Natural killer cell (primary cell): ENCODE measurements around the gene HDAC4. TPM values are rescaled to one million over a fixed set of nuclear protein-coding genes. Genes with fewer than 3 reads are reported as not detected.

Experiments
- ATAC-seq, 3 donors: fragments of 150-1000 bp in 2 of 3; fragments of 200-7000 bp in 1 of 3; cut with Tn5 transposase; 1 replicate in 1 of 3; 2 replicates in 2 of 3; pipeline ENCODE4 v1.10.0; 2021; ENCODE audit warnings: mild to moderate bottlenecking in 2 of 3, moderate library complexity in 2 of 3
- DNase-seq, 2 donors: peaks; one replicate each; pipeline versions ENCODE4 v3.0.0 to v3.0.0-alpha.2; 2013 to 2021; ENCODE audit warnings: mixed read lengths in 1 of 2
- H3K27ac ChIP-seq: one replicate; pipeline ENCODE4 v1.5.1; 2013; ENCODE audit warnings: mild to moderate bottlenecking, low read length
- H3K27me3 ChIP-seq: one replicate; pipeline ENCODE4 v1.6.1; 2013; ENCODE audit warnings: low read length; ENCODE audit not compliant: control insufficient read depth, insufficient read depth
- H3K36me3 ChIP-seq: one replicate; pipeline ENCODE4 v1.6.1; 2013; ENCODE audit warnings: low read length; ENCODE audit not compliant: control insufficient read depth, insufficient read depth
- H3K4me1 ChIP-seq: one replicate; pipeline ENCODE4 v1.6.1; 2013; ENCODE audit warnings: low read length; ENCODE audit not compliant: control insufficient read depth, insufficient read depth
- H3K4me3 ChIP-seq: one replicate; pipeline ENCODE4 v1.5.1; 2013; ENCODE audit warnings: low read length
- H3K9me3 ChIP-seq: one replicate; pipeline ENCODE4 v1.6.1; 2013; ENCODE audit warnings: low read length; ENCODE audit not compliant: control insufficient read depth, insufficient read depth
- H3K27ac Mint-ChIP-seq, 2 donors: one replicate each; pipeline ENCODE4 v1.8.0; 2022; ENCODE audit warnings: mild to moderate bottlenecking in 2 of 2, mixed read lengths in 2 of 2, moderate library complexity in 1 of 2
- H3K27me3 Mint-ChIP-seq, 2 donors: one replicate each; pipeline ENCODE4 v1.8.0; 2022; ENCODE audit warnings: low read depth in 2 of 2, mixed read lengths in 2 of 2
- H3K36me3 Mint-ChIP-seq: one replicate; pipeline ENCODE4 v1.8.0; 2022; ENCODE audit warnings: mixed read lengths
- H3K4me1 Mint-ChIP-seq, 2 donors: one replicate each; pipeline ENCODE4 v1.8.0; 2022; ENCODE audit warnings: mixed read lengths in 2 of 2
- H3K4me3 Mint-ChIP-seq: one replicate; pipeline ENCODE4 v1.8.0; 2022; ENCODE audit warnings: mild to moderate bottlenecking, moderate library complexity, mixed read lengths
- H3K9me3 Mint-ChIP-seq, 2 donors: one replicate each; pipeline ENCODE4 v1.8.0; 2022; ENCODE audit warnings: mixed read lengths in 2 of 2
- CTCF ChIP-seq: fragments of 200-600 bp; IDR thresholded peaks from one replicate; pipeline ENCODE4 v1.8.0; 2022; ENCODE audit warnings: antibody characterized with exemption
- WGBS: methylation state at CpG from one replicate; pipeline ENCODE4 v1.1.7; 2013; ENCODE audit warnings: missing lambda C conversion rate; ENCODE audit not compliant: insufficient coverage; 5-methylcytosine and 5-hydroxymethylcytosine counted together
- intact Hi-C: fragments of 100-400 bp; cut with micrococcal nuclease; formaldehyde crosslinking; loops from one replicate; pipeline ENCODE4 v1.14.2; 2022
- total RNA-seq, 4 donors: library from RNA; stranded (reverse); fragments of 120-200 nt in 1 of 4; gene quantifications; one replicate each; pipeline versions ENCODE4 v1.2.3 to v1.2.4, GENCODE V29; 2013 to 2022

The HDAC4 gene
- total RNA-seq, 3 donors from 2014 or later (not counting 1 experiment from before 2014, with no cell fraction given): 74.9 to 105 (median 100) TPM

- no peak overlapping the region for H3K4me3 Mint-ChIP-seq
- no peak for DNase-seq
- peaks cover 0 to 3% of the 10 kb centered on the region in 2 donors for H3K27me3 Mint-ChIP-seq
- no peak for TF ChIP-seq CTCF
- H3K9me3 Mint-ChIP-seq: no peaks in the 10 kb centered on the region
- Histone ChIP-seq H3K27me3 (no peaks in the 10 kb centered on the region), H3K9me3 (no peaks in the 10 kb centered on the region), H3K36me3 (no peaks in the 10 kb centered on the region), H3K4me1 (peaks cover 28% of the 10 kb centered on the region), H3K4me3 (no peak overlapping the region), H3K27ac (no peak overlapping the region)
- intact Hi-C loops: no loop called here
- H3K4me1 Mint-ChIP-seq: peaks cover 30 to 37% of the 10 kb centered on the region in 2 donors
- no peak overlapping the region for H3K27ac Mint-ChIP-seq
- no peak for ATAC-seq
- 95% methylated on average over 18 of the region's 20 CpGs for WGBS
- no peaks in the 10 kb centered on the region for H3K36me3 Mint-ChIP-seq
Measured at GRCh38 chr2:239444626-239445577, 44.1 kb upstream of the HDAC4 start.

GRCh38 chr2:239443666-239444567 lies 43.1 kb upstream of the HDAC4 start:
- intact Hi-C loops: no loop called here
- no peaks in the 10 kb centered on the region for H3K27me3 ChIP-seq
- 92% methylated on average over 14 of the region's 14 CpGs for WGBS
- ATAC-seq (no peak), DNase-seq (no peak)
- no peak for TF ChIP-seq CTCF
- H3K9me3 ChIP-seq: no peaks in the 10 kb centered on the region
- no peak overlapping the region for H3K4me3 ChIP-seq
- H3K4me3 Mint-ChIP-seq: peak overlapping the region; percentile 53
- peaks cover 34% of the 10 kb centered on the region for H3K4me1 ChIP-seq
- H3K27me3 Mint-ChIP-seq: peaks cover 3 to 5% of the 10 kb centered on the region in 2 donors
- no peaks in the 10 kb centered on the region for H3K36me3 Mint-ChIP-seq
- H3K27ac Mint-ChIP-seq: no peak overlapping the region
- no peaks in the 10 kb centered on the region for H3K36me3 ChIP-seq
- H3K9me3 Mint-ChIP-seq: no peaks in the 10 kb centered on the region
- peaks cover 37 to 45% of the 10 kb centered on the region in 2 donors for H3K4me1 Mint-ChIP-seq
- no peak overlapping the region for H3K27ac ChIP-seq

GRCh38 chr2:239443102-239443620 lies 42.3 kb upstream of the HDAC4 start:
- H3K4me1 Mint-ChIP-seq: peaks cover 42 to 49% of the 10 kb centered on the region in 2 donors
- WGBS: 96% methylated on average over 8 of the region's 8 CpGs
- peak overlapping the region; percentile 53 for H3K4me3 Mint-ChIP-seq
- no peak overlapping the region for H3K27ac Mint-ChIP-seq
- Histone ChIP-seq H3K36me3 (no peaks in the 10 kb centered on the region), H3K27me3 (no peaks in the 10 kb centered on the region), H3K4me1 (peaks cover 34% of the 10 kb centered on the region), H3K9me3 (no peaks in the 10 kb centered on the region), H3K27ac (no peak overlapping the region), H3K4me3 (no peak overlapping the region)
- ATAC-seq: no peak
- DNase-seq: no peak
- H3K9me3 Mint-ChIP-seq: no peaks in the 10 kb centered on the region
- no peak for TF ChIP-seq CTCF
- intact Hi-C loops: no loop called here
- H3K36me3 Mint-ChIP-seq: no peaks in the 10 kb centered on the region
- peaks cover 6 to 12% of the 10 kb centered on the region in 2 donors for H3K27me3 Mint-ChIP-seq
